GM23248 (cell line): ENCODE measurements around the gene NLGN4Y.

Source experiments
- EZH2 ChIP-seq: fragments of 200-600 bp; sonication (generic); IDR thresholded peaks from 2 replicates; pipeline ENCODE4 v1.6.1; 2018; ENCODE audit warnings: antibody characterized with exemption, mild to moderate bottlenecking; ENCODE audit not compliant: insufficient read depth, poor library complexity, severe bottlenecking
- EZH2phosphoT487 ChIP-seq: fragments of 200-600 bp; sonication (generic); IDR thresholded peaks from 2 replicates; pipeline ENCODE4 v1.6.1; 2018; ENCODE audit warnings: antibody characterized with exemption, moderate library complexity, mild to moderate bottlenecking, low read depth; ENCODE audit not compliant: insufficient read depth

DNA sequence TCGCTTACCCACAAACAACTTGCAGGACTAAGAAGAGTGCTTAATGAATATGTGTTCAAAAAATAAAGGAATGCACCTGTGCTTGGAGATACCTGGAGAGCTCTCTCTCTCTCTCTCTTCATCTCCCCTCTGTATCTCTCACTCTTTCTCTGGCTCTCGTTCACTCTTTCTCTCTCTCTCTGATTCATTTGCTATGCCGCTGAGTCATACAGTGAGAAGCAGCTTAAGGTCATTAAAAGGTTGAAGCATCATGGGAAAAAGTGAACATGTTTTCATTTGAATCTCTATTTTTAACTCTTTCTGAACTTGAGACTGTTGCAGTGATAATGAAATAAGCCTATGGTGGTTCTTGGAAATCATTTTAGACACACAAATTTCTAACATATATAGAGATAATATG, 277.8 kb downstream of the NLGN4Y start:
- TF ChIP-seq EZH2 (no peak), EZH2phosphoT487 (no peak)
